ENCODE results near the gene KRT33B. TPM values are rescaled to one million over a fixed set of nuclear protein-coding genes. Genes with fewer than 3 reads are reported as not detected.

The KRT33B gene
- total RNA-seq, 4 donors from 2014 or later = not detected

DNA sequence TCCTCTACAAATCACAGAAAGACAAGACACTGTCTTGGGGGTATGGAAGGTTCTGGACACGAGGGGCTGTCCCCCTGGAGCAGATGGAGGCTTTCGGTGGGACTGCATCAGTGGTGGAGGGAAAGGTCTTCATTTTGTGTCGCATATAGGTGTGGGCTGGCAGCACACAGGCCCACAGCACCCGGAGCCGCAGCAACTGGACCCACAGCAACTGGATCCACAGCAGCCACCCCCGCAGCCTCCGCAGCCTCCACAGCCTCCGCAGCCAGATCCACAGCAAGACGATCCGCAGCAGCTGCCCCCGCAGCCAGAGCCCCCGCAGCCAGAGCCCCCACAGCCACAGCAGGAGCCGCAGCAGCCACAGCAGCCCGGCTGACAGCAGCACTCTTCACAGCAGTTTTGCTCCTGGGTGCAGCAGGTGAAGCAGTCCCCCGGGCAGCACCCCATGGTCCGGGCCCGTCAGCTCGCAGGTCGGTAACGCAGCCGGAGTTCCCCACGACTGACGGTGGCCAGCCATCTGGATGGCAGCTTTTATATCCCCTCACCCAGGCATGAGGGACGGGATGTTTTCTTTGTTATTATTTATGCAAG, 54.3 kb downstream of the KRT33B start, which contains the start of gene KRTAP17-1:
KRTAP17-1 (minus strand) TSS at position 507 of the 591 bp plus-strand sequence; CDS start at position 447, 60 bp downstream.
- DNase-seq (ENCODE audit: low spot score) = no peak
- ATAC-seq (ENCODE audit: low FRiP score) = no peak
- TF ChIP-seq, protein P1, sequence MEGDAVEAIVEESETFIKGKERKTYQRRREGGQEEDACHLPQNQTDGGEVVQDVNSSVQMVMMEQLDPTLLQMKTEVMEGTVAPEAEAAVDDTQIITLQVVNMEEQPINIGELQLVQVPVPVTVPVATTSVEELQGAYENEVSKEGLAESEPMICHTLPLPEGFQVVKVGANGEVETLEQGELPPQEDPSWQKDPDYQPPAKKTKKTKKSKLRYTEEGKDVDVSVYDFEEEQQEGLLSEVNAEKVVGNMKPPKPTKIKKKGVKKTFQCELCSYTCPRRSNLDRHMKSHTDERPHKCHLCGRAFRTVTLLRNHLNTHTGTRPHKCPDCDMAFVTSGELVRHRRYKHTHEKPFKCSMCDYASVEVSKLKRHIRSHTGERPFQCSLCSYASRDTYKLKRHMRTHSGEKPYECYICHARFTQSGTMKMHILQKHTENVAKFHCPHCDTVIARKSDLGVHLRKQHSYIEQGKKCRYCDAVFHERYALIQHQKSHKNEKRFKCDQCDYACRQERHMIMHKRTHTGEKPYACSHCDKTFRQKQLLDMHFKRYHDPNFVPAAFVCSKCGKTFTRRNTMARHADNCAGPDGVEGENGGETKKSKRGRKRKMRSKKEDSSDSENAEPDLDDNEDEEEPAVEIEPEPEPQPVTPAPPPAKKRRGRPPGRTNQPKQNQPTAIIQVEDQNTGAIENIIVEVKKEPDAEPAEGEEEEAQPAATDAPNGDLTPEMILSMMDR (IDR thresholded peaks at IDR 0.05) = no peak

Other genes starting within 250 kb of the KRT33B start
- gene KRTAP4-12, start 245.6 kb downstream of the KRT33B start, total RNA-seq = not detected
- gene KRTAP4-6, start 229.3 kb downstream of the KRT33B start, total RNA-seq = not detected
- gene KRTAP4-5, start 220.0 kb downstream of the KRT33B start, total RNA-seq = not detected
- gene KRTAP4-4, start 209.1 kb downstream of the KRT33B start, total RNA-seq = not detected
- not detected for gene KRTAP4-3, start 201.6 kb downstream of the KRT33B start, total RNA-seq
- gene KRTAP4-2, start 191.6 kb downstream of the KRT33B start, total RNA-seq = not detected
- gene KRTAP4-1, start 184.9 kb downstream of the KRT33B start, total RNA-seq = not detected
- not detected for gene KRTAP9-1, start 179.9 kb downstream of the KRT33B start, total RNA-seq
- gene KRTAP9-2, start 143.2 kb downstream of the KRT33B start, total RNA-seq = not detected
- not detected for gene KRTAP9-3, start 137.4 kb downstream of the KRT33B start, total RNA-seq
- gene KRTAP9-8, start 131.8 kb downstream of the KRT33B start, total RNA-seq = not detected
- gene KRTAP9-4, start 120.1 kb downstream of the KRT33B start, total RNA-seq = not detected
- gene KRTAP9-9, start 114.4 kb downstream of the KRT33B start, total RNA-seq = not detected
- not detected for gene KRTAP9-6, start 104.4 kb downstream of the KRT33B start, total RNA-seq
- gene KRTAP9-7, start 94.1 kb downstream of the KRT33B start, total RNA-seq = not detected
- gene KRTAP29-1, start 67.0 kb downstream of the KRT33B start, total RNA-seq = not detected
- not detected for gene KRTAP16-1, start 60.5 kb downstream of the KRT33B start, total RNA-seq
- not detected for gene KRTAP17-1, start 54.1 kb downstream of the KRT33B start, total RNA-seq
- not detected for gene KRT33A, start 19.0 kb downstream of the KRT33B start, total RNA-seq
- not detected for gene KRT34, start 12.5 kb upstream of the KRT33B start, total RNA-seq
- gene KRT31, start 27.8 kb upstream of the KRT33B start, total RNA-seq = not detected
- not detected for gene KRT37, start 54.8 kb upstream of the KRT33B start, total RNA-seq
- not detected for gene KRT38, start 71.2 kb upstream of the KRT33B start, total RNA-seq
- gene KRT32, start 97.6 kb upstream of the KRT33B start, total RNA-seq = not detected
- gene KRT35, start 111.3 kb upstream of the KRT33B start, total RNA-seq = not detected
- gene KRT36, start 120.1 kb upstream of the KRT33B start, total RNA-seq = not detected
- under 1 TPM in 1 of 4 donors, not detected in 3; 0.65 TPM for gene KRT13, start 135.8 kb upstream of the KRT33B start, total RNA-seq
- gene KRT15, start 149.1 kb upstream of the KRT33B start, total RNA-seq = 1 to 10 TPM in 2 of 4 donors, under 1 TPM in 1, not detected in 1; 0.31 to 2.5 (median 1.8) TPM
- 100 to 1,000 TPM in 2 of 4 donors, 10 to 100 TPM in 2; 22.1 to 838 (median 270) TPM for gene KRT19, start 158.5 kb upstream of the KRT33B start, total RNA-seq
- gene KRT9, start 202.2 kb upstream of the KRT33B start, total RNA-seq = not detected
- 1 to 10 TPM in 2 of 4 donors, under 1 TPM in 1, not detected in 1; 0.56 to 4.0 (median 3.0) TPM for gene KRT14, start 217.1 kb upstream of the KRT33B start, total RNA-seq
- gene KRT16, start 243.0 kb upstream of the KRT33B start, total RNA-seq = 100 to 1,000 TPM in 1 of 4 donors, 1 to 10 TPM in 2, under 1 TPM in 1; 0.84 to 158 (median 7.6) TPM

All from omental fat pad (tissue), 4 donors.